WTC11 (cell line): ENCODE results near the gene CDK5RAP2. TPM values are rescaled to one million over a fixed set of nuclear protein-coding genes. Genes with fewer than 3 reads are reported as not detected.
"Not testable (repeated sequence)": the region's sequence is repeated elsewhere in the genome, so short reads cannot be mapped to it uniquely, and the experiment has no call there.

Source experiments
- ATAC-seq: fragments of 200-7000 bp; cut with Tn5 transposase; 2 replicates; pipeline ENCODE4 v1.10.0; 2021; ENCODE audit warnings: mild to moderate bottlenecking, moderate library complexity
- CTCF ChIA-PET: fragments of 300-600 bp; sonication (Branson Sonifier 250); formaldehyde crosslinking; loops from one replicate; lab custom pipeline; 2021; ENCODE audit warnings: antibody characterized with exemption; lab: Charles Lee
- POLR2A ChIA-PET: fragments of 350-600 bp; sonication (Branson Sonifier 250); formaldehyde crosslinking; loops from one replicate; lab custom pipeline; 2021; ENCODE audit warnings: antibody characterized with exemption; lab: Charles Lee
- DNase-seq: peaks from one replicate; pipeline ENCODE4 v3.0.0; 2021; ENCODE audit warnings: low spot score
- H3K27ac Mint-ChIP-seq: 2 replicates; pipeline ENCODE4 v1.8.0; 2021; ENCODE audit warnings: mixed read lengths
- H3K27me3 Mint-ChIP-seq: 2 replicates; pipeline ENCODE4 v1.8.0; 2021; ENCODE audit warnings: low read depth, mild to moderate bottlenecking, moderate library complexity, mixed read lengths
- H3K36me3 Mint-ChIP-seq: 2 replicates; pipeline ENCODE4 v1.8.0; 2021; ENCODE audit warnings: mixed read lengths
- H3K4me1 Mint-ChIP-seq: 2 replicates; pipeline ENCODE4 v1.8.0; 2022; ENCODE audit warnings: mixed read lengths
- H3K4me3 Mint-ChIP-seq: 2 replicates; pipeline ENCODE4 v1.8.0; 2021; ENCODE audit warnings: mild to moderate bottlenecking, moderate library complexity, mixed read lengths
- H3K9me3 Mint-ChIP-seq: 2 replicates; pipeline ENCODE4 v1.8.0; 2021; ENCODE audit warnings: mixed read lengths
- ESRRA ChIP-seq: sonication (generic); formaldehyde crosslinking; IDR thresholded peaks from 2 replicates; pipeline ENCODE4 v1.8.1; 2022; ENCODE audit warnings: mild to moderate bottlenecking, missing genetic modification reagents, borderline replicate concordance
- GTF2I ChIP-seq: fragments of 250-450 bp; sonication (Bioruptor Pico); conservative IDR thresholded peaks from 2 replicates; pipeline ENCODE4 v1.4.0; 2021; ENCODE audit warnings: mild to moderate bottlenecking
- IRF2 ChIP-seq: sonication (generic); formaldehyde crosslinking; IDR thresholded peaks from 2 replicates; pipeline ENCODE4 v1.8.0; 2022; ENCODE audit warnings: low read depth, missing genetic modification reagents, borderline replicate concordance
- JUN ChIP-seq: sonication (generic); formaldehyde crosslinking; IDR thresholded peaks from 2 replicates; pipeline ENCODE4 v1.8.0; 2023; ENCODE audit warnings: mild to moderate bottlenecking, missing genetic modification reagents
- NFATC4 ChIP-seq: fragments of 250-450 bp; sonication (Bioruptor Pico); IDR thresholded peaks from 2 replicates; pipeline ENCODE4 v1.9.0; 2021; ENCODE audit warnings: mild to moderate bottlenecking
- NFYB ChIP-seq: sonication (generic); formaldehyde crosslinking; conservative IDR thresholded peaks from 2 replicates; pipeline ENCODE4 v1.8.0; 2022; ENCODE audit warnings: low read depth, missing genetic modification reagents
- NR1H2 ChIP-seq: sonication (generic); formaldehyde crosslinking; IDR thresholded peaks from 2 replicates; pipeline ENCODE4 v1.9.0; 2021; ENCODE audit warnings: mild to moderate bottlenecking, moderate library complexity, missing genetic modification reagents
- OVOL2 ChIP-seq: fragments of 250-450 bp; sonication (Bioruptor Pico); IDR thresholded peaks from 2 replicates; pipeline ENCODE4 v1.9.0; 2021; ENCODE audit warnings: mild to moderate bottlenecking, borderline replicate concordance
- RELA ChIP-seq: sonication (generic); formaldehyde crosslinking; IDR thresholded peaks from 2 replicates; pipeline ENCODE4 v1.8.1; 2022; ENCODE audit warnings: missing genetic modification reagents, mild to moderate bottlenecking, borderline replicate concordance
- TEAD4 ChIP-seq: sonication (generic); formaldehyde crosslinking; IDR thresholded peaks from 2 replicates; pipeline ENCODE4 v1.8.0; 2022; ENCODE audit warnings: mild to moderate bottlenecking, missing genetic modification reagents
- ZNF317 ChIP-seq: sonication (generic); formaldehyde crosslinking; IDR thresholded peaks from 2 replicates; pipeline ENCODE4 v1.8.1; 2023; ENCODE audit warnings: low read depth, mild to moderate bottlenecking, moderate library complexity, missing genetic modification reagents, borderline replicate concordance
- ZNF423 ChIP-seq: fragments of 250-450 bp; sonication (Bioruptor Pico); IDR thresholded peaks from 2 replicates; pipeline ENCODE4 v2.1.2; 2022; ENCODE audit warnings: mild to moderate bottlenecking, moderate library complexity
- ZNF671 ChIP-seq: fragments of 250-450 bp; sonication (Bioruptor Pico); IDR thresholded peaks from 2 replicates; pipeline ENCODE4 v1.8.0; 2021; ENCODE audit warnings: mild to moderate bottlenecking
- total RNA-seq: library from RNA; stranded (reverse); gene quantifications from 3 replicates; pipeline ENCODE4 v1.2.3, GENCODE V29; 2021
- TF ChIP-seq, protein P1 (sequence below): sonication (generic); formaldehyde crosslinking; IDR thresholded peaks from 2 replicates; pipeline ENCODE4 v1.8.1; 2023; ENCODE audit warnings: mild to moderate bottlenecking, missing genetic modification reagents, moderate library complexity
- TF ChIP-seq, protein P2 (sequence below): sonication (generic); formaldehyde crosslinking; IDR thresholded peaks from 2 replicates; pipeline ENCODE4 v1.8.0; 2022; ENCODE audit warnings: mild to moderate bottlenecking, missing genetic modification reagents
- TF ChIP-seq, protein P3 (sequence below): sonication (generic); formaldehyde crosslinking; IDR thresholded peaks from 2 replicates; pipeline ENCODE4 v1.8.1; 2022; ENCODE audit warnings: low read depth, missing genetic modification reagents, borderline replicate concordance
- TF ChIP-seq, protein P4 (sequence below): sonication (generic); formaldehyde crosslinking; IDR thresholded peaks from 2 replicates; pipeline ENCODE4 v1.8.1; 2023; ENCODE audit warnings: mild to moderate bottlenecking, missing genetic modification reagents
- TF ChIP-seq, protein P5 (sequence below): sonication (generic); formaldehyde crosslinking; conservative IDR thresholded peaks from 2 replicates; pipeline ENCODE4 v1.8.1; 2022; ENCODE audit warnings: mild to moderate bottlenecking, missing genetic modification reagents
- TF ChIP-seq, protein P6 (sequence below): fragments of 250-450 bp; sonication (Bioruptor Pico); IDR thresholded peaks from 2 replicates; pipeline ENCODE4 v2.1.2; 2022; ENCODE audit warnings: mild to moderate bottlenecking, moderate library complexity

CDK5RAP2 gene
- total RNA-seq, 1 experiment from 2014 or later, result 48.3 TPM

DNA sequence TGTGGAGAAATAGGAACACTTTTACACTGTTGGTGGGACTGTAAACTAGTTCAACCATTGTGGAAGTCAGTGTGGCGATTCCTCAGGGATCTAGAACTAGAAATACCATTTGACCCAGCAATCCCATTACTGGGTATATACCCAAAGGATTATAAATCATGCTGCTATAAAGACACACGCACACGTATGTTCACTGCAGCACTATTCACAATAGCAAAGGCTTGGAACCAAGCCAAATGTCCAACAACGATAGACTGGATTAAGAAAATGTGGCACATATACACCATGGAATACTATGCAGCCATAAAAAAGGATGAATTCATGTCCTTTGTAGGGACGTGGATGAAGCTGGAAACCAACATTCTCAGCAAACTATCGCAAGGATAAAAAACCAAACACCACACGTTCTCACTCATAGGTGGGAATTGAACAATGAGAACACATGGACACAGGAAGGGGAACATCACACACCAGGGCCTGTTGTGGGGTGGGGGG is 27.7 kb downstream of the CDK5RAP2 start:
- POLR2A ChIA-PET, CTCF ChIA-PET, H3K9me3 Mint-ChIP-seq: not testable (repeated sequence)

DNA sequence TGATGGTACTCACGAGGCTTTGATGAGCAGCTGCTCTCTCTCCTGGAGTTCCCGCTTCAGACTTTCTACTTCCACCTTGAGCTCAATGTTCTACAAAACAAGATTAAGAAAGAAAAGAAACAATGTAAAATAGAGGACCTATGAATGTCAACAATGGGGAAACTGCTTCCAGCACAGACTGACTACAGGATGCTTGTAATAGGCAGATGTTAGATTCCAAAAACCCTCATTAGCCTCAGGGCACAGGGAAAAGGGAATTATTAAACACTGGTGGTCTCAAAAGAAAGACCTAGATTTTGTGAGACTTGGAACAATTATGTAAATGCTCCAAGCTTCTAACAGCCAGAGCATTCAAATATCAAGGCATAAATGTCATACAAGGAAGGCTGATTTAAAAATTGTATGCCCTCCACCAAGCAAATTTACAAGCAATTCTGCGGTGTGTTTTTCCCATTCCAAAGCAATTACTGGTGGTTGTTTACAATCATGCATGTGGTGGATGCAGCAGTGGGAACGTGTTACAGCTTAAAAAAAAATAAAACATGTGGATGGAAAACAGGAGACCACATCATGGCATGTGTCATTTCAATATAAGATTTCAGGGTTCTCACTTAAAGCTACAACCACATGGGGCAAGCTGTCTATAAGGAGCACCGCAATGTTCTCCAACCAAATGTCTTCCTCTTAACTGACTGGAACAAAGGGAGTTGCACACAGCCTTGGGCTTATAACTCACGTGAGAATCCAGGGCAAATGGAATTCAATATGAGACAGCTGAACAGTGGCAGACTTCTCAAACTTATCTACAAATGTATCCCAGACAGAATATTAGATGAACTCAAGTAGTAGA is 34.0 kb downstream of the CDK5RAP2 start:
- no peak for TF ChIP-seq TEAD4 (CRISPR knock-in tag)
- no peak for TF ChIP-seq RELA (CRISPR knock-in tag)
- TF ChIP-seq, protein P1, sequence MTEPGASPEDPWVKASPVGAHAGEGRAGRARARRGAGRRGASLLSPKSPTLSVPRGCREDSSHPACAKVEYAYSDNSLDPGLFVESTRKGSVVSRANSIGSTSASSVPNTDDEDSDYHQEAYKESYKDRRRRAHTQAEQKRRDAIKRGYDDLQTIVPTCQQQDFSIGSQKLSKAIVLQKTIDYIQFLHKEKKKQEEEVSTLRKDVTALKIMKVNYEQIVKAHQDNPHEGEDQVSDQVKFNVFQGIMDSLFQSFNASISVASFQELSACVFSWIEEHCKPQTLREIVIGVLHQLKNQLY (CRISPR knock-in tag), result no peak
- no peak for TF ChIP-seq IRF2 (CRISPR knock-in tag)
- TF ChIP-seq, protein P2, sequence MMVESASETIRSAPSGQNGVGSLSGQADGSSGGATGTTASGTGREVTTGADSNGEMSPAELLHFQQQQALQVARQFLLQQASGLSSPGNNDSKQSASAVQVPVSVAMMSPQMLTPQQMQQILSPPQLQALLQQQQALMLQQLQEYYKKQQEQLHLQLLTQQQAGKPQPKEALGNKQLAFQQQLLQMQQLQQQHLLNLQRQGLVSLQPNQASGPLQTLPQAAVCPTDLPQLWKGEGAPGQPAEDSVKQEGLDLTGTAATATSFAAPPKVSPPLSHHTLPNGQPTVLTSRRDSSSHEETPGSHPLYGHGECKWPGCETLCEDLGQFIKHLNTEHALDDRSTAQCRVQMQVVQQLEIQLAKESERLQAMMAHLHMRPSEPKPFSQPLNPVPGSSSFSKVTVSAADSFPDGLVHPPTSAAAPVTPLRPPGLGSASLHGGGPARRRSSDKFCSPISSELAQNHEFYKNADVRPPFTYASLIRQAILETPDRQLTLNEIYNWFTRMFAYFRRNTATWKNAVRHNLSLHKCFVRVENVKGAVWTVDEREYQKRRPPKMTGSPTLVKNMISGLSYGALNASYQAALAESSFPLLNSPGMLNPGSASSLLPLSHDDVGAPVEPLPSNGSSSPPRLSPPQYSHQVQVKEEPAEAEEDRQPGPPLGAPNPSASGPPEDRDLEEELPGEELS (CRISPR knock-in tag), result no peak
- TF ChIP-seq, protein P3, sequence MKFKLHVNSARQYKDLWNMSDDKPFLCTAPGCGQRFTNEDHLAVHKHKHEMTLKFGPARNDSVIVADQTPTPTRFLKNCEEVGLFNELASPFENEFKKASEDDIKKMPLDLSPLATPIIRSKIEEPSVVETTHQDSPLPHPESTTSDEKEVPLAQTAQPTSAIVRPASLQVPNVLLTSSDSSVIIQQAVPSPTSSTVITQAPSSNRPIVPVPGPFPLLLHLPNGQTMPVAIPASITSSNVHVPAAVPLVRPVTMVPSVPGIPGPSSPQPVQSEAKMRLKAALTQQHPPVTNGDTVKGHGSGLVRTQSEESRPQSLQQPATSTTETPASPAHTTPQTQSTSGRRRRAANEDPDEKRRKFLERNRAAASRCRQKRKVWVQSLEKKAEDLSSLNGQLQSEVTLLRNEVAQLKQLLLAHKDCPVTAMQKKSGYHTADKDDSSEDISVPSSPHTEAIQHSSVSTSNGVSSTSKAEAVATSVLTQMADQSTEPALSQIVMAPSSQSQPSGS (CRISPR knock-in tag), result no peak
- TF ChIP-seq NFATC4 (CRISPR knock-in tag), result no peak
- no peak for TF ChIP-seq OVOL2 (CRISPR knock-in tag)
- TF ChIP-seq NR1H2 (CRISPR knock-in tag), result no peak
- TF ChIP-seq, all 79 proteins: peak for 0
- DNase-seq, result no peak
- H3K36me3 Mint-ChIP-seq, result peaks cover 54% of the 10 kb centered on the region
- H3K4me1 Mint-ChIP-seq, result no peaks in the 10 kb centered on the region
- no peaks in the 10 kb centered on the region for H3K9me3 Mint-ChIP-seq
- ATAC-seq, result no peak
- POLR2A ChIA-PET, result no interaction called here
- H3K27ac Mint-ChIP-seq, result no peak overlapping the region
- CTCF ChIA-PET, result no interaction called here
- no peak overlapping the region for H3K4me3 Mint-ChIP-seq
- no peaks in the 10 kb centered on the region for H3K27me3 Mint-ChIP-seq

More for the DNA sequence above, 27.7 kb downstream of the CDK5RAP2 start:
- not testable (repeated sequence) for H3K27ac Mint-ChIP-seq, H3K27me3 Mint-ChIP-seq, H3K4me1 Mint-ChIP-seq, DNase-seq, ATAC-seq, H3K4me3 Mint-ChIP-seq
- TF ChIP-seq GTF2I (CRISPR knock-in tag), result peak; percentile 54; the same call in 1 of the 2 replicates
- H3K36me3 Mint-ChIP-seq, result peaks cover 37% of the 10 kb centered on the region

DNA sequence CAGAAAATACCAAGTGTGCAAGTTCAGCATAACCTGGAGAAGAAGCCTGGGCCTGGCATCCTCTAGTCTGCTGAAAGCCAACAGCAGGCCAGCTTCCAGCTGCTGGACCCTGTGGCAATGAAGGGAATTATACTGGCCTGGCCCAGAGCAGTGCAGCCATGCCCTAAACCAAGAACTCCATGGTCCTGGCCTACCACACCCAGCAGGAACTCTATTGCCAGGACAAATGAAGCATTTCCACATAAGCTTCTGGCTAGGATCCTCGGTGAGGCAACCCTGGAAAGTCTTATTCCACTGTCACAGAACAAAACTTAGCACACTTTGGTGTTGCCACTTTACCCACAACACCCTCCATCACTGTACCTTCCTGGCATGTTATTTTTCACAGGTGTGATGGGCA is 35.5 kb downstream of the CDK5RAP2 start:
- Mint-ChIP-seq H3K4me1 (no peaks in the 10 kb centered on the region), H3K4me3 (no peak overlapping the region), H3K9me3 (no peaks in the 10 kb centered on the region), H3K36me3 (peaks cover 49% of the 10 kb centered on the region), H3K27ac (no peak overlapping the region), H3K27me3 (no peaks in the 10 kb centered on the region)
- no peak for ATAC-seq
- POLR2A ChIA-PET, result no interaction called here
- TF ChIP-seq ZNF317 (CRISPR knock-in tag) (no peak), ZNF671 (CRISPR knock-in tag) (no peak)
- DNase-seq, result no peak
- CTCF ChIA-PET, result no interaction called here

DNA sequence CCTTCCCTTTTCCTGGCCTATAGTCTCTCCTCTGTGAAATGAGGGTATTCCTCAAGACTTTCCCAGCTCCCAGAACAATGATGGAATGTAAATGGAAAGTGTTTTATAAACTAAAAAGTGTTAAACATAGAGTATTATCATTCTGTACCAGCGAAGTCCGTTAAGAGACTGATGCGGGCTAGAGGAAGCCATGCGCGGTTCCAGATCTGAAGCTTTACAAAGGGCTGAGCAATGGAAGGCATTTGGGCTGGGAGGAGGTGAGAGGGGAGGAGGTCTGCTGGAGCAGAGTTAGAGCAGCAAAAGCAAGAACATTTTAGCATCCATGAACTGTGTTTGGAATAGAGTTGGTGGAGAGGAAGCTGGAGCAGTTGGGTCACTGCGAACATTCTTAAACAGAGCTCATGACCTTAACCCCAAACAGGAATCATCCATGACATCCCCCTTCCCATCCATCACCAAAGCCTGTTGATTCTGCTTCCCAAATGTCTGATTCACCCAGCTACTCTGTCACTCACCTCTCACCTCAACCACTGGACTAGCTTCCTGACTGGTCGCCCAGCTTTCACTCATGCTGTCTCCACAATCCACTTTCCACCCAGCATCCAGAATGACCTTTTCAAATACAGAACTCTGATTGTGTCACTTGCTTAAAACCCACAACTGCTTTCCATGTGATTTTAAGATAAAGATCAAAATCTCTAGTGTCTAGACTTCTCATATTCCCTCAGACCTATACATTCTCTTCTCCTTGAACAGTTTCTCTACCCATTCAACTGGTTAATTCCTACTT is 37.1 kb downstream of the CDK5RAP2 start:
- no peak overlapping the region for H3K4me3 Mint-ChIP-seq
- H3K36me3 Mint-ChIP-seq, result peaks cover 48% of the 10 kb centered on the region
- no peak for ATAC-seq
- ChIA-PET POLR2A (no interaction called here), CTCF (no interaction called here)
- no peaks in the 10 kb centered on the region for H3K9me3 Mint-ChIP-seq
- DNase-seq, result no peak
- H3K27me3 Mint-ChIP-seq, result no peaks in the 10 kb centered on the region
- no peaks in the 10 kb centered on the region for H3K4me1 Mint-ChIP-seq
- H3K27ac Mint-ChIP-seq, result no peak overlapping the region
- TF ChIP-seq TEAD4 (CRISPR knock-in tag) (no peak), ZNF423 (no peak), NFYB (CRISPR knock-in tag) (no peak), ESRRA (CRISPR knock-in tag) (no peak), JUN (no peak), ZNF671 (CRISPR knock-in tag) (no peak)
- TF ChIP-seq, protein P4, sequence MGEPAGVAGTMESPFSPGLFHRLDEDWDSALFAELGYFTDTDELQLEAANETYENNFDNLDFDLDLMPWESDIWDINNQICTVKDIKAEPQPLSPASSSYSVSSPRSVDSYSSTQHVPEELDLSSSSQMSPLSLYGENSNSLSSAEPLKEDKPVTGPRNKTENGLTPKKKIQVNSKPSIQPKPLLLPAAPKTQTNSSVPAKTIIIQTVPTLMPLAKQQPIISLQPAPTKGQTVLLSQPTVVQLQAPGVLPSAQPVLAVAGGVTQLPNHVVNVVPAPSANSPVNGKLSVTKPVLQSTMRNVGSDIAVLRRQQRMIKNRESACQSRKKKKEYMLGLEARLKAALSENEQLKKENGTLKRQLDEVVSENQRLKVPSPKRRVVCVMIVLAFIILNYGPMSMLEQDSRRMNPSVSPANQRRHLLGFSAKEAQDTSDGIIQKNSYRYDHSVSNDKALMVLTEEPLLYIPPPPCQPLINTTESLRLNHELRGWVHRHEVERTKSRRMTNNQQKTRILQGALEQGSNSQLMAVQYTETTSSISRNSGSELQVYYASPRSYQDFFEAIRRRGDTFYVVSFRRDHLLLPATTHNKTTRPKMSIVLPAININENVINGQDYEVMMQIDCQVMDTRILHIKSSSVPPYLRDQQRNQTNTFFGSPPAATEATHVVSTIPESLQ (CRISPR knock-in tag), result no peak
- TF ChIP-seq, protein P5, sequence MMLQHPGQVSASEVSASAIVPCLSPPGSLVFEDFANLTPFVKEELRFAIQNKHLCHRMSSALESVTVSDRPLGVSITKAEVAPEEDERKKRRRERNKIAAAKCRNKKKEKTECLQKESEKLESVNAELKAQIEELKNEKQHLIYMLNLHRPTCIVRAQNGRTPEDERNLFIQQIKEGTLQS (CRISPR knock-in tag), result no peak
- TF ChIP-seq, protein P6, sequence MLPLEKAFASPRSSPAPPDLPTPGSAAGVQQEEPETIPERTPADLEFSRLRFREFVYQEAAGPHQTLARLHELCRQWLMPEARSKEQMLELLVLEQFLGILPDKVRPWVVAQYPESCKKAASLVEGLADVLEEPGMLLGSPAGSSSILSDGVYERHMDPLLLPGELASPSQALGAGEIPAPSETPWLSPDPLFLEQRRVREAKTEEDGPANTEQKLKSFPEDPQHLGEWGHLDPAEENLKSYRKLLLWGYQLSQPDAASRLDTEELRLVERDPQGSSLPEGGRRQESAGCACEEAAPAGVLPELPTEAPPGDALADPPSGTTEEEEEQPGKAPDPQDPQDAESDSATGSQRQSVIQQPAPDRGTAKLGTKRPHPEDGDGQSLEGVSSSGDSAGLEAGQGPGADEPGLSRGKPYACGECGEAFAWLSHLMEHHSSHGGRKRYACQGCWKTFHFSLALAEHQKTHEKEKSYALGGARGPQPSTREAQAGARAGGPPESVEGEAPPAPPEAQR (CRISPR knock-in tag), result no peak
